Stimulated activated CD4-positive, alpha-beta T cell treated with anti-CD3 and anti-CD28 coated beads, Interleukin-15, amount 100 ng/mL, for 24 hours (primary cell): ENCODE data around the gene CHCHD6.

ENCODE experiments used
- DNase-seq: peaks from one replicate; pipeline ENCODE4 v3.0.0-alpha.2; 2020

The CHCHD6 gene

DNA sequence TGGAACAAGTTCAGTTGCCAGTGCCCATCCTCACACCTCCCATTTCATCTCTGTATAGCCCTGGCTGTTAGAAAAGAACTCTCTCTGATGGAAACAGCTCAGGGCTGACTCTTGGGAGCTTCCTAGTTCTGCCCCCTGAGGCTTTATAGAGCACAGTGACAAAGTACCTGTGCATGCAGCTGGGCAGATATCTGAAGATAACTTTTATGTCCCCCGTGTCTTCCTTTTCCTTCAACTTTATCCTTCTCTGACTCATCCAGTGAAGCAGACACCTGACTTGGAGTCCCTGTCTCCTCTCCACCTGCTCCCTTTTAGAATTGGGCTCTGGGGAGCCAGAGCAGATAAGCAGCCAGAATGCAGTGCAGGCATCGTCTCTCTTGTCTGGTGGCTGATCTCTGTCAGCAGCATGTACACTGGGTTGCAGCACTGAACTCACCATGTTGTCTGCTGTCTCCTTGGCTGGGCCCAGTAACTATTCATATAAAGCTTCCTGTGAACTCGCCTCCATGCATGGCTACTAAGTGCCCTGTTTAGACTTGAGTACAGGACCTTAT, 225.0 kb downstream of the CHCHD6 start:
- no peak for DNase-seq

DNA sequence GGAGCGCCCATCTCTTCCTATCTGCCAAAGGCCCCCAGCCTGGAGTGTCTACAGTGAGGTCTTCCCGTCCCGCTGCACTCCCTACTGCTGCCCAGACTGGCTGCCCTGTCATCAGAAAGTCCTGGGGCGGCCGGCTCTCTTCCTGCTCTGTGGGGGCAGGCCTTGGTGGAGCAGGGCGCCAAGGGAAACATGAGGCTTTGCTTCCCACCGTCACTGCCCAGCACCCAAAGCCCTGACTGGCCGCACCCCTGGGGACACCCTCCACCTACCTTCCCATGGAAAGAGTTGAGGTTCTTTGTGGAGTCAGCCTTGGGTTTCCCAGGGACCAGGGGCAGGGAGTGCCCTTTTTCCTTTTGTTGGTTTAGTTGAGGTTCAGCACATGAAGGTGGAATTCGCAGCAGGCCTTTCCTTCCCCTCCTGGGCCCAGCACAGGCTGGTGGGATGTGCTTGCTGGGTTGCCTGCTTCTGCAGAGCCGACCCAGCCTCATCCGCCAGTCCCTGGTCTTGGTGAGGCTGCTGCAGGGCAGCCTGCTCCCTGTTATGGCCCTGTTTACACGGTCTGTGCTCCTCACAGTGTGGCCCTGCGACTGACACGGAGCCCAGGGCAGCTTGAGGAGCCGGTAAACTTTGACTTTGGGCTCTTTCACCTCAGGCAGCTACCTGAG, 227.0 kb downstream of the CHCHD6 start:
- no peak for DNase-seq

DNA sequence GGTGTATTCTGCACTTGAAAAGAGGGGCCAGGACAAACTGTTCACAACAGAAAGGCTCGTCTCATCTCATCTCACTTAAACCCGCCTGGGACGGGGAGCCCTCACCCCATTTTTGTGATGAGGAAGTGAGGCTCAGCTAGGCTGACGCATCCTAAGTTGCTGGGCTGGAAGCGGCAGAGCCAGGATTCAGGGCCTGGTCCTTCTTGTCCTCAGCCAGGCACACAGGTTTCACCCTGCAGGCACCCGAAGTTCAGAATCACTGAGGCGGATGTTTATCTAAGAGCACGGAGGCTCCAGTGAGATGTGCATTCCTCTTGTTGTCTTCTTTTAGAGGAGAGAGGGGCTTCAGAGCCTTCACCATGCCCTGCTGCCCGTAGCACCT, 227.8 kb downstream of the CHCHD6 start:
- no peak for DNase-seq

DNA sequence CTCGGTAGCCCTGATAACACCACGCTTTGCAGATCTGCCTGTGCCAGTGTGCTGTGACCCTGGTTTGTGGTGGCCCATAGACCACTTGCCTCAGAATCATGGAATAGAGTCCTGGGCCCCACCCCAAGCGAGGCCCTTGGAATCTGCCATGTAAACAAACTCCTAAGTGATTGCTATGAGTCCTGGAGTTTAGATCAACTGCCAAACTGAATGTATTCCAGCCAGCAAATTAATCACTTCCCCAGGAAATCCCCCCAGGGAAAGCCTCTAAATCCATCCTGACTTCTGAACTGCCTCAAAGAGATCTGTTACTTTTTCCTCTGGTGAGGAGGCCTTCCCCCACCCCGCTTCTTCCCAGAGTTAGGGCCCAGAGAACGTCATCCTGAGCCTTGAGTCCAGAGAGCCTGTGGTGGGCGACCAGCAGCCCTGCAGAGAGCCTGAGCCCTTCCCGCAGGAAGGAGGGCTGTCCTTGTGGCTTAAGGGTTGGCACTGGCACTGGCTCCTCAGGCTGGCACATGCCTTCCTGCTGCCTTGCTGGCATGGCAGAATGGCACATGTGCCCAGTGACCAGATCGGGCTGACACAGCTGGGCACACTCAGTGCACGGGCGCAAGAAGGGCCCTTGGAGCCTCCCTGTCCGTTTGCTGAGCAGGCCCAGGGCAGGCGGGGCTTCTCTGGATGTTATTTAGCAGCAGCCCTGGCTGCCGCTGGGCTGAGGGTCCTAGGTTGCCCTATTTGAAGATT, 228.3 kb downstream of the CHCHD6 start:
- DNase-seq: no peak

GRCh38 chr3:126934031-126934531, 230.0 kb downstream of the CHCHD6 start:
- no peak for DNase-seq

- DNase-seq: no peak
Observed at GRCh38 chr3:126934991-126935390, 231.0 kb downstream of the CHCHD6 start.

DNA sequence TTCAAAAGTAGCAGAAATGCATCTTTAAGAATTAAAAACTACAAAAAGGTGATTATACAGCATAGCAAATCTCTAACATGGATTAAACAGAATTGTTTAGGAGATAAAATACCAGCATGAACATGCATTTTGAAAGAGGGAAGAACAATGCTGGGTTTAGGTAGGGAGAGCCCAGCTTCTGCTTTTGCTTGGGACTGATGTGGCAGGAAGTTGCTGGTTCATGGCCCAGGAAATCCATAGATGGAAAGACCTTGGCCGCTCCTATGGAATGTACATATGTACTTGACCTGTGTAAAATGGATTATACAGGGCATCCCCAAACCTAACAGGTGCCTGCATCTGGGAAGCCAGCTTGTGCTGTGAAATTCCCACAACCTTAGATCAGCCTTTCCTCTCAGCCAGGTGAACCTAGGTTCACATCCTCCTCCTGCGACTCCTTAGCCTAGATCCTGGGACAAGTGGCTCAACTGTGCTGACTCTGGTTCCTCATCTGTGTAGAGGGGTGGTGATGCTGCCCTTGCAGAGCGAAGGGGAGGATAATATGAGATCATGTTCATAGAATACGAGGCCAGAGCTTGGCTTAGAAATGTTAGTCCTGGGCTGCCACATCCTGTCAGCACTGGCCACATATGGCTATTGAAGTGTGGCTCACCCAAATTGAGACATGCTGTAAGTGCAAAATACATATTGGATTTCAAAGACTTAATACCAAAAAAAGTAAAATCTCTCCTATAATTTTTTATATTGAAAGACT, 231.9 kb downstream of the CHCHD6 start:
- DNase-seq: no peak

GRCh38 chr3:126936853-126937425, 232.9 kb downstream of the CHCHD6 start:
- no peak for DNase-seq

DNA sequence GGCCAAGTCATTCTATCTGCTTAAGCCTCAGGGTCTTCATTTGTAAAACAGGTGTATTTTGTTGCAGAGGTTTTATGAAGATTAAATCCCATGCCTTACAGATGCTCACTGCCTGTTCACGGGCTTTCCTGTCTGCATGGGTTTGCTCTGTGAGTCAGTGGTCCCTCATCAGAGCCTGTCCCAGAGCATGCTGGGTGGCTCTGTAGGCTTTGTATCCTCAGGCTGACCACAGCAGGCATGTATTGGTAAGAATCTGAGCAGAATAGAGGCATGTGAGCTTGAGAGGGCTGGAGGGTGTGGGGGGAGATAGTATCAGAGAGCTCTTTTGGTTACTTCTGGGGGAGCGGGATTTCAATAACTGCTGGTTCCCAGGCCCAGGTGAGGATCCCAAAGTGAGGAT, 233.5 kb downstream of the CHCHD6 start:
- no peak for DNase-seq

GRCh38 chr3:126937973-126938372, 233.9 kb downstream of the CHCHD6 start:
- DNase-seq: no peak

DNA sequence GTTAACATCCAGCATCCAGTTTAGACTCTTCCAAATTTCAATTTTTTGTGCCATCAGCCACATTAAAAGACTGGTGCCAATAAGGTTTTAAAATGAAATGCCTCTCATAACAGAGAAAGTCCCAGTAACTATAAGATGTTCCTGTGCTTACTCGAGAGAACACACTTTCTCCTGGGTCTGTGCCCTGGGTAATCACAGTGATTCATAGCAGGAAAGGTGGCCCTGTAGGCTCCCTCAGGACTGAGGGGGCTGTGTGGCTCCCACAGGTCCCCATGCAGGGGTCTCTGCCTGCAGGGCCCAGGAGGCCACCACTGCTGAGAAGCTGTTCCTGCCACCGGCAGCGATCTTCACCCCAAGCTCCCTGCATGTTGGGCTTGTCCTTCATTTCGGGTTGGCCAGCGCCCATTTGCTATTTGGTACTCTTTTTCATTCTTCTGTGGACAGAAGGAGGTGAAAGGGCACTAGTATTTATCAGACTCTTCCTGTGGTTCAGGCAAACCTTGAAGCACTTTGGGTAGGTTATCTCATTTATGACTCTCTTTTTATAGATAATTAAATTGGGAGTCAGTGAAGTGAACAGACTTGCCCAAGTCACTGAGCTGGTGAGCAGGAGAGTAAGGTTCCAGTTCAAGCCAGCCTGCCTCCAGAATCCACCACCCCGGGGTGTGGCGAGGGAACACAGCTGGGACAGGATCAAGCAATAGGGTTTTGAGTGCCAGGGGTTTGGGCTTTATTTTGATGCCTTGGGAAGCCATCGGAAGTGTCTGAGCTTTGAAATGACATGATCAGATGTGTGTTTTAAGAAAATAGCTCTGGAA, 234.7 kb downstream of the CHCHD6 start:
- DNase-seq: no peak

- no peak for DNase-seq
Observed at GRCh38 chr3:126939338-126939718, 235.3 kb downstream of the CHCHD6 start.

DNA sequence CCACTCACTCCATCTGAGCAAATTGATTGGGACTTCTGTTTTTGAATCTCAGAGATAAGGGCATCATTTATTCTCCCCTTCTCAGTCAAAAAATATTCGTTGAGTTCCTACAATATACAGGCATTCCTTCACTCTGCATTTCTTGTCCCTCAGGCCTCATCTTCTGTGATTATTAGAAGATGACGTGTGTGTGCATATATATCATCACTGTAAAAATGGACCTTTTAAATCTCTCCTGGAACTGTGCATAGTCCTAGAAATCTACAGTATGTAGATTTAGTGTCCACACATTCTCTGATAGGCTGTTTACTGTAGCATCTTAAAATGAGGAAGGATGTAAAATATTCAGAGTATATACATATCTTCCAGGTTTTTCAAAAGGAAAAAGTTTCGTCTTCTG, 235.7 kb downstream of the CHCHD6 start:
- no peak for DNase-seq

DNA sequence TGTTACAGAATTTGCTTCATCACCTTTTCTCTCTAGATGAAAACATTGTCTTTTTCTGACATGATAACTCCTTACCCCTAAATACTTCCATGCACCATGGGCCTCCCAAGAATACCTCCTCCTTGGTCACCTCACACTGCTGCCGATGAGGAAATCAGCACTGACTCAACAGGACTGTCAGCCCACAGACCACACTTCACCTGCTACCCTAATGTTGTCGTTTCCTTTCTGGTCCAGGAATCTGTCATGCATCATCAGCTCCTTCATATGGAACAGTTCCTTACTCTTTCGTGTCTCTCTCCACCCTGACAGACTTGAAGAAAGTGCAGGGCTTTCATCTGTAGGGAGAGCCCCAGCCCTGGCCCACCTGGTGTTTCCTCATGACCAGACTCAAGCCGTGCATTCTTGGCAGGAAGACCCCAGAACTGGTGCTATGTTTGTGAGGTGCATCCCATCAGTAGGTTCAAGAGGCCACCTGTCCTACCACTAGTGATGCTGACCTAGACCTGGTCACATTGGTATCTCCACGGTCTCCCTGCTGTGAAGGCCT, 237.8 kb downstream of the CHCHD6 start:
- DNase-seq: no peak

DNA sequence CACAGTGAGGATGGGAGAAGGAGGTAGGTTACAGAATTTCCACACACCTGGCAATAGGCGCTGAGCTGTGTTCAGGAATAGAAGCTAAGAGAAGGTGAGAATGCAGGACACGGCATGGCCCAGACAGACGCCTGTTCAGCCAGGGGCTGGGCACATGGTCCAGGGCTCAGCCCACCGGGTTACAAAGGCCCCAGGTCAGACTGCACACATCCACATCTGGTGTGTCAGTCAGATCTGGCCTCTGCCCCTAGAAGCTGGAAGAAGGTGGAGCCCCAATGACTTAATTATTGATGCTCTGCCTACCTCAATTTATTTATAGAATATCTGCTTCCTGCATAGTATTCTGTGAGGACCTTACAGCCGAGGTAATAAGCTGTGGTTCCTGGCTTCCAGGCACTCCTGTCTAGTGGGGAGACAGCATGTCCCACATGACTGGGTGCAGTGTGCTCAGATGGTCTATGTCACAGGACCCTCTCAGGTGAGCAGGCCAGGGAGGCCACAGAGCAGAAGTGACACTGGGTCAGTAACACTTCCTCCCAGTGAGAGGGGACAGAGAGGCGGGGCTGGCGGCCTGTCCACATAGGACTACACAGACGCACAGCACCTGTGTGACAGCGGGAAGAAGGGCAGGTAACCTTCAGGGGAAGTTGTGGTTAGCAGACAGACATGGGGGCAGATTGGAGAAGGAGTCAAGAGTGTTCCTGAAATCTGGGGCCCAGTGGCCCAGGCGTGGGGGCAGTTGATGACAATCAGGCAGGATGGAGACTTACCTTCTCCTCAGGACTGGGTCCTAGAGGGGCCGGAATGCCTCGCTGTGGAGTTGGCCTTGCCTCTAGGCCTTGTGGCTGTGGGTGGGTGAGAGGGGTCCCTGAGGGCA, 240.3 kb downstream of the CHCHD6 start:
- DNase-seq: no peak

DNA sequence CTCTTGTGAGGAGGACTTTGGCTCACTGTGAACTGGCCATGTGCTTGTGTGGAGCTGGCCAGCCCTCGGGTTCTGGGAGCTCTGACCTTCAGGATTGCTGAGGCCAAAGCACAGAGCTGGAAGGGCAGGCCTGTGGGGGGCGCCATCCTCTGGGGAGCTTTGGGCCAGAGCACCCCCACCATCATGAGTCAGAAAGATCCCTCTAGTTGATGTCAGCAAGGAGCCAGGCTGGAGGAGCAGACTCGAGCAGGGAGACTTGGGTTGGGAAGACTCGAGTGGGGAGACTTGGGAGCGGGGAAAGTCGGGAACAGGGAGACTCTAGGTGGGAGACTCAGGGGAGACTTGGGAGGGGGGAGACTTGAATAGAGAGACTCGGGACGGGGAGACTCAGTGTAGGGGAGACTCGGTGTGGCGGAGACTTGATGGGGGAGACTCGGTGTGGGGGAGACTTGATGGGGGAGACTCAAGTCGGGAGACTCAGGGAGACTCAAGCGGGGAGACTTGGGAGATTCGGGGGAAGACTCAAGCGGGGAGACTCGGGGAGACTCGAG, 241.2 kb downstream of the CHCHD6 start:
- no peak for DNase-seq

GRCh38 chr3:126945891-126946290, 241.9 kb downstream of the CHCHD6 start:
- no peak for DNase-seq

GRCh38 chr3:126946405-126946804, 242.4 kb downstream of the CHCHD6 start:
- DNase-seq: no peak

DNA sequence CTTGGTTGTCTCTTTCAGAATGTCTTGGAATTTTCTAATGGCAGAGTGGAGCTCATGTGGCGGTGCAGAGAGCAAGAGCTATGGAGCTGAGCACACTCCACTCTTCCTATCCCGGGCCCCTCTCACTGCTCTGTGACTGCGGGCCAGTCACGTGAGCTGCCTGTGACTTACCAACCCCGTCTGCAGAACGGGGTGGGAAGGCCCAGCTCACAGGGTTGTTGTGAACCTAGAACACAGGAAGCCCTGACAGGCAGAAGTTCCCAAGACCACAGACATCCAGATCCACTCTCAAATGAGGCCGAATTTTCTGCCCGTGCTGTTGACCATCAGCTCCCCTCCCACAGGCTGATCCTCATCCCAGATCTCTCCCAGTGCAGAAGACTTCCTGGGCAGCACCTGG, 243.4 kb downstream of the CHCHD6 start:
- DNase-seq: no peak

DNA sequence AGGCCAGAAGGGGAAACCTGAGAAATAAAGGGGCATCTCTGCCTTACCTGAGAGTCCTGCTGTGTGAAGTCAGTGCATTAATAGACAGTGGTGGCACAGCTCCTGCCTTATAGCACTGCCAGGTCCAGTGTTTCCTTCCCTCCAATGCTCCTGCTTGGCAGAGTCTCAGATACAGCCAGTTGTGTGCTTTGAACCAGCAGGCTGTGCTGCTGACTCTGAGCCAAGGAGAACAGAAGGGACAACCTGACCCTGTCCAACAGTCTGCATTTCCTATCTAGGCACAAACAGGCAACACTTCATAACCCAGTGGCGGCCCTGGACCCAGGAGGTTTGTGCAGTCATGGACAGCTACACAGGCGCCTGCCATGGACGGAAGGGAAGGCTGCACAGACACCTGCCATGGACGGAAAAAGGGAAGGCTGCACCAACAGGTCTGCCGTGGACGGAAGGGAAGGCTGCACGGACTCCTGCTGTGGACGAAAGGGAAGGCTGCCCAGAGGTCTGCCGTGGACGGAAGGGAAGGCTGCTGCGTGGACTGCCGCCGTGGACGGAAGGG, 245.0 kb downstream of the CHCHD6 start:
- DNase-seq: no peak
